ENCODE results near the gene ITPR2. TPM values are rescaled to one million over a fixed set of nuclear protein-coding genes. Genes with fewer than 3 reads are reported as not detected.
"Not testable (repeated sequence)": the region's sequence is repeated elsewhere in the genome, so short reads cannot be mapped to it uniquely, and the experiment has no call there.

ITPR2 gene
- polyA plus RNA-seq, 1 experiment = 3.5 TPM

GRCh38 chr12:26730481-26731350, 102.3 kb downstream of the ITPR2 start:
- TF ChIP-seq CTCF (IDR thresholded peaks at IDR 0.05; ENCODE audit: insufficient read depth, low read depth, low read length) = no peak
- ChIA-PET CTCF (interaction anchor here (1.3 kb wide), 1 partner anchor 10 kb away, joined by 3 read pairs; no protein-coding TSS in a partner anchor), POLR2A (no interaction called here)
- Histone ChIP-seq H3K36me3 (ENCODE audit: control insufficient read depth, insufficient read depth, low read length) (no peaks in the 10 kb centered on the region), H3K4me3 (ENCODE audit: low read depth, low read length) (no peak overlapping the region), H3K27me3 (ENCODE audit: control insufficient read depth, insufficient read depth, low read length) (no peaks in the 10 kb centered on the region)
- no peak for DNase-seq (ENCODE audit: low read depth)

- H3K36me3 ChIP-seq (ENCODE audit: control insufficient read depth, insufficient read depth, low read length); POLR2A ChIA-PET; DNase-seq (ENCODE audit: low read depth); H3K4me3 ChIP-seq (ENCODE audit: low read depth, low read length); CTCF ChIA-PET; H3K27me3 ChIP-seq (ENCODE audit: control insufficient read depth, insufficient read depth, low read length): not testable (repeated sequence)
Measured at GRCh38 chr12:26729137-26729671, 103.8 kb downstream of the ITPR2 start.

DNA sequence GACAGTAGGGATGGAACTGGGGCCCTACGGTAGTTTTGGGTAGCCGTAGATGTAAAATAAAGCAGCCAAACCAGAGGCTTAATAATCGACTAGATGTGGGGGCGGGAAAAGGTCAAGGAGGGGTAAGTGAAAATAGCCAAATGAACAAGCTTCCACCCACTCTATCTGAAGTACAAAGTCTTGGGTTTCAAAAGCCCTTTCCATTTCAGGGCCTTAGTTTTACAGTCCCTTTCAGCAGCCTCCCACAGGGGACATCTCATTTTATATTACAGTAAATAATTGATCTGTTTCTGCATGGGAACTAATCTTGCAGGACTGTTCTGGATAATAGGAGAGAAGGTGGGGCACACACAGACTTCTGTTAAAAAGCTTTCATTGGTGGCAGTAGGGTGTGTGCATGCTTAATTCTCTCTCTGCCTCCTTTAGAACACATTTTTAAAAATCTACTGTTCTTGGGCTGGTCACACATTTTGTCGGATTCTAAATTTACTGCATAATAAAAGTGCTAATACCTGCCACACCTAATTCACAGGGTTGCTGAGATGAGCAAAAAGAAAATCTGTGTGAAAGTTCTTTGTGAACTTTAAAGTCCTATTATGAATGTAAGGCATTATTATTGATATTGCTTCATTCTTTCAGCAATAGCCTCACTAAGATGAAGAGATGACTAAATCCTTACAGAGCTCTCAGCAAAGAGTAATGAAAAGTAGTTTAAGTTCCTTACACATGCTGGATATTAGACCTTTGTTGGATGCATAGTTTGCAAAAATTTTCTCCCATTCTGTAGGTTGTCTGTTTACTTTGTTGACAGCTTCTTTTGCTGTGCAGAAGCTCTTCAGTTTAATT, 104.6 kb downstream of the ITPR2 start:
- ChIA-PET CTCF (no interaction called here), POLR2A (no interaction called here)
- DNase-seq (ENCODE audit: low read depth) = no peak
- no peak for TF ChIP-seq CTCF (IDR thresholded peaks at IDR 0.05; ENCODE audit: insufficient read depth, low read depth, low read length)
- no peak overlapping the region for H3K4me3 ChIP-seq (ENCODE audit: low read depth, low read length)
- H3K27me3 ChIP-seq (ENCODE audit: control insufficient read depth, insufficient read depth, low read length) = no peaks in the 10 kb centered on the region
- no peaks in the 10 kb centered on the region for H3K36me3 ChIP-seq (ENCODE audit: control insufficient read depth, insufficient read depth, low read length)

DNA sequence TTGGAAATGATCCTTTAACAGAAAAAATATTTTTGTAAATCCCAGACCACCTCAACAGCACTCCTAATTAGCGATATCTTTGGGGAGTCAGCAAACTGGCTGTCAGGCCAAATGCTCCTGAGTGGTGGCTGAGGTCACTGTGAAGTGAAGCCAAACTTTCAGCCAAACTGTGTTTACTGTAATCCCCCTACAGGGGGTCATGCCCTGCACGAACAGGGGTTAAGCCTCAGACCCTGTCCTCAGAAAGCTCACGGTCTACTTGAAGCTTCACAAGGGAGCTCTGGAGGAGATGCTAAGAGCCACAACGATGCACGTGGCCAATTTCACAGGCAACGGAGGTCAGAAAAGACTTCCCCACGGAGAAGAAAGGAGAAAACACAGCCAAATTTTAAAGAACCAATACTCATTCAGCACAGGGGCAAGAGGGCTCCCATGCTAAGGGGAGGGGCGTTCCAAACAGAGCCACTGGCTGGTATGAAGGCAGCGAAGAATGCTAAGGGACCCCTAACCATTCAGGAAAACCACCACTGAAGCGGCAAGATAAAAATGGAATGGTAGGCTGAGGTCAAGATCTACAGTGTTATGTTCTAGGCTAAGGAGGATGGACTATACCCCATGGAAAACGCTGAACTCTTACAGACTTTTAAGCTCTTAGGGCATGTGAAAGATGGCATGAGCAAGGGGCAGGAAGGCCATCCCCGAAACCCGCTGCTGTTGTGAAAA, 105.4 kb downstream of the ITPR2 start:
- CTCF ChIA-PET = no interaction called here
- H3K4me3 ChIP-seq (ENCODE audit: low read depth, low read length) = no peak overlapping the region
- no peak for TF ChIP-seq CTCF (IDR thresholded peaks at IDR 0.05; ENCODE audit: insufficient read depth, low read depth, low read length)
- no peaks in the 10 kb centered on the region for H3K27me3 ChIP-seq (ENCODE audit: control insufficient read depth, insufficient read depth, low read length)
- H3K36me3 ChIP-seq (ENCODE audit: control insufficient read depth, insufficient read depth, low read length) = no peaks in the 10 kb centered on the region
- no peak for DNase-seq (ENCODE audit: low read depth)
- POLR2A ChIA-PET = no interaction called here

GRCh38 chr12:26726956-26727355, 106.0 kb downstream of the ITPR2 start:
- Histone ChIP-seq H3K27me3 (ENCODE audit: control insufficient read depth, insufficient read depth, low read length) (no peaks in the 10 kb centered on the region), H3K36me3 (ENCODE audit: control insufficient read depth, insufficient read depth, low read length) (no peaks in the 10 kb centered on the region), H3K4me3 (ENCODE audit: low read depth, low read length) (no peak overlapping the region)
- ChIA-PET CTCF (no interaction called here), POLR2A (no interaction called here)
- no peak for DNase-seq (ENCODE audit: low read depth)
- TF ChIP-seq CTCF (IDR thresholded peaks at IDR 0.05; ENCODE audit: insufficient read depth, low read depth, low read length) = no peak

Data from BJ (cell line).